OCI-LY7 (cell line): ENCODE measurements around the gene VEGFB.

Experiments used
- CTCF ChIP-seq: fragments of 200-600 bp; sonication (generic); conservative IDR thresholded peaks from 2 replicates; pipeline ENCODE4 v1.5.1; 2014; ENCODE audit warnings: mild to moderate bottlenecking, antibody characterized with exemption, low read length, moderate library complexity, mixed read lengths
- EZH2phosphoT487 ChIP-seq: fragments of 200-600 bp; sonication (generic); IDR thresholded peaks from 2 replicates; pipeline ENCODE4 v1.6.1; 2018; ENCODE audit warnings: low read depth, borderline replicate concordance, mild to moderate bottlenecking, mixed run types, antibody characterized with exemption, low read length, moderate library complexity, mixed read lengths

GRCh38 chr11:64232182-64232966 lies 2.0 kb upstream of the VEGFB start:
- TF ChIP-seq CTCF: no peak
- TF ChIP-seq EZH2phosphoT487: no peak
